Heart left ventricle (tissue), 13 donors: ENCODE measurements around the gene HOXB7.

Experiments used
- CTCF ChIP-seq, 12 donors: fragments of 200-600 bp; sonication (generic) in 4 of 12; IDR thresholded peaks; one replicate each; pipeline versions ENCODE4 v1.5.0 to v1.8.0; 2018 to 2022; ENCODE audit warnings: antibody characterized with exemption in 12 of 12, mild to moderate bottlenecking in 5 of 12
- POLR2A ChIP-seq, 2 donors: fragments of 450-650 bp; IDR thresholded peaks; one replicate each; pipeline ENCODE4 v1.6.1; 2017; ENCODE audit warnings: antibody characterized with exemption in 2 of 2, mild to moderate bottlenecking in 2 of 2, moderate library complexity in 2 of 2
- donor health status: ischemic (EF 13 %, LVEDD 7.1; RV severe dilation, severe dysfunction).
- donor health status: DM: no; HTN: yes; CAD: no.
- donor health status: DM: no; HTN: no; CAD: no.
- donor health status: ischemic (EF 25% LVEDD 6.9; RV normal size, moderate dysfunction).
- donor health status: ischemic (EF 25% LVEDD 5.7; RV mildly dilated, moderate dysfunction).
- donor health status: ischemic (EF 35%, LVEDD 5.7; RV mildly dilated, moderate dysfunction).
- donor health status: nonischemic (EF 11% LVEDD 7.7; RV severe dilation, severe dysfunction).
- donor health status: DM: yes; HTN: yes; CAD: no.
- donor health status: PGD.
- donor health status: ischemic (EF 29% LVEDD 5.4; RV normal size, mild dysfunction).
- donor health status: nonischemic (EF 23%, LVEDD 6.1; RV moderate dilation, normal function).

- TF ChIP-seq POLR2A (IDR thresholded peaks at IDR 0.05) (no peak), CTCF (IDR thresholded peaks at IDR 0.05) (no peak)
These were observed 34.9 kb downstream of the HOXB7 start for GRCh38 chr17:48575673-48576478.
